WTC11 (cell line): ENCODE measurements around the gene F8. TPM values are rescaled to one million over a fixed set of nuclear protein-coding genes. Genes with fewer than 3 reads are reported as not detected.

Source experiments
- ATAC-seq: fragments of 200-7000 bp; cut with Tn5 transposase; 2 replicates; pipeline ENCODE4 v1.10.0; 2021; ENCODE audit warnings: mild to moderate bottlenecking, moderate library complexity
- CTCF ChIA-PET: fragments of 300-600 bp; sonication (Branson Sonifier 250); formaldehyde crosslinking; loops from one replicate; lab custom pipeline; 2021; ENCODE audit warnings: antibody characterized with exemption; lab: Charles Lee
- POLR2A ChIA-PET: fragments of 350-600 bp; sonication (Branson Sonifier 250); formaldehyde crosslinking; loops from one replicate; lab custom pipeline; 2021; ENCODE audit warnings: antibody characterized with exemption; lab: Charles Lee
- DNase-seq: peaks from one replicate; pipeline ENCODE4 v3.0.0; 2021; ENCODE audit warnings: low spot score
- H3K27ac Mint-ChIP-seq: 2 replicates; pipeline ENCODE4 v1.8.0; 2021; ENCODE audit warnings: mixed read lengths
- H3K27me3 Mint-ChIP-seq: 2 replicates; pipeline ENCODE4 v1.8.0; 2021; ENCODE audit warnings: low read depth, mild to moderate bottlenecking, moderate library complexity, mixed read lengths
- H3K36me3 Mint-ChIP-seq: 2 replicates; pipeline ENCODE4 v1.8.0; 2021; ENCODE audit warnings: mixed read lengths
- H3K4me1 Mint-ChIP-seq: 2 replicates; pipeline ENCODE4 v1.8.0; 2022; ENCODE audit warnings: mixed read lengths
- H3K4me3 Mint-ChIP-seq: 2 replicates; pipeline ENCODE4 v1.8.0; 2021; ENCODE audit warnings: mild to moderate bottlenecking, moderate library complexity, mixed read lengths
- H3K9me3 Mint-ChIP-seq: 2 replicates; pipeline ENCODE4 v1.8.0; 2021; ENCODE audit warnings: mixed read lengths
- AR ChIP-seq: fragments of 250-450 bp; sonication (Bioruptor Pico); IDR thresholded peaks from 2 replicates; pipeline ENCODE4 v1.9.0; 2021; ENCODE audit warnings: mild to moderate bottlenecking
- ATF3 ChIP-seq: sonication (generic); formaldehyde crosslinking; conservative IDR thresholded peaks from 2 replicates; pipeline ENCODE4 v1.8.1; 2022; ENCODE audit warnings: mild to moderate bottlenecking, missing genetic modification reagents
- CREB1 ChIP-seq: sonication (generic); formaldehyde crosslinking; IDR thresholded peaks from 2 replicates; pipeline ENCODE4 v1.8.0; 2023; ENCODE audit warnings: mild to moderate bottlenecking, missing genetic modification reagents
- ESRRA ChIP-seq: sonication (generic); formaldehyde crosslinking; IDR thresholded peaks from 2 replicates; pipeline ENCODE4 v1.8.1; 2022; ENCODE audit warnings: mild to moderate bottlenecking, missing genetic modification reagents, borderline replicate concordance
- IRF2 ChIP-seq: sonication (generic); formaldehyde crosslinking; IDR thresholded peaks from 2 replicates; pipeline ENCODE4 v1.8.0; 2022; ENCODE audit warnings: low read depth, missing genetic modification reagents, borderline replicate concordance
- JAZF1 ChIP-seq: fragments of 250-450 bp; sonication (Bioruptor Pico); IDR thresholded peaks from 2 replicates; pipeline ENCODE4 v1.9.0; 2021; ENCODE audit warnings: moderate library complexity, mild to moderate bottlenecking, inconsistent platforms
- NR3C1 ChIP-seq: sonication (generic); formaldehyde crosslinking; conservative IDR thresholded peaks from 2 replicates; pipeline ENCODE4 v1.8.1; 2023; ENCODE audit warnings: low read depth, mild to moderate bottlenecking, missing genetic modification reagents
- OVOL2 ChIP-seq: fragments of 250-450 bp; sonication (Bioruptor Pico); IDR thresholded peaks from 2 replicates; pipeline ENCODE4 v1.9.0; 2021; ENCODE audit warnings: mild to moderate bottlenecking, borderline replicate concordance
- TP53 ChIP-seq: sonication (generic); formaldehyde crosslinking; IDR thresholded peaks from 2 replicates; pipeline ENCODE4 v1.8.1; 2023; ENCODE audit warnings: mild to moderate bottlenecking, missing genetic modification reagents
- ZNF532 ChIP-seq: fragments of 250-450 bp; sonication (Bioruptor Pico); IDR thresholded peaks from 2 replicates; pipeline ENCODE4 v1.9.0; 2021; ENCODE audit warnings: mild to moderate bottlenecking, borderline replicate concordance
- total RNA-seq: library from RNA; stranded (reverse); gene quantifications from 3 replicates; pipeline ENCODE4 v1.2.3, GENCODE V29; 2021
- TF ChIP-seq, protein P1 (sequence below): fragments of 250-450 bp; sonication (Bioruptor Pico); IDR thresholded peaks from 2 replicates; pipeline ENCODE4 v1.9.0; 2021; ENCODE audit warnings: mild to moderate bottlenecking
- TF ChIP-seq, protein P2 (sequence below): fragments of 200-600 bp; IDR thresholded peaks from 2 replicates; pipeline ENCODE4 v1.8.0; 2022; ENCODE audit warnings: antibody characterized with exemption

F8 gene
- total RNA-seq, 1 experiment from 2014 or later: 1.6 TPM

DNA sequence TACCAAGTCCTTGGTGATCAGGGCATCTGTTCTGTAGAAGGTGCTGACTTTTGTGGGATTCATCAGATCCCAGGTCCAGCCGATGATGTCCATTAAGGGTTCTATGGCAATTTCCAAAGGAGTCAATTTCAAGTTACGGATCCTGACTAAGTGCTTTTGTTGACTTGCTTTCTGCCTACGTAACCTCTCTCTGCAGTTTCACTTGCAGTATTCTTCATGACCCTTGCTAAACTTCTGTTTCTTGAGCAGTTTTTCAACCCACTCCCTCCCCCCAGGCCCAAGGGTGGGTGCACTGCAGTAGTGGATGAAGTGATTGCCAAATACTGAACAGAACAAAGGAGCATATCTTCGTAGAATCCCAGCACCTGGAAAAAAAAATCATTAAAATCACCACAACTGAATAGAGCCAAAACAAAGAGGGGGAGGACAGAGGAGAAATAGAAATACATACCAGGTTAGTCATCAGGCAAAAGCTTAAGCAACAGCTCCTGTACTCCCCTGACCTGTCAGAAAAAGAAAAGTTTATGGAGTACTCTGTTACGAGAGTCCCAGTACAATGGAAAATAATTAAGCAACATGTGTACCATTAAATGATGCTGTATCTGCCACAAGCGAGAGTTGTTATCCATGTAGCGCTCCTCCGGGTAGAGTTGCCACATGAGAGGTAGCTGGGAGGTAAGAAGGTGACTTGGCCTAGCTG lies 42.7 kb upstream of the F8 start (continued):
- no peak for TF ChIP-seq AR (CRISPR knock-in tag)

GRCh38 chrX:155061760-155062159 lies 39.2 kb upstream of the F8 start:
- H3K36me3 Mint-ChIP-seq: peaks cover 2% of the 10 kb centered on the region; the same call in 1 of the 2 replicates
- no peaks in the 10 kb centered on the region for H3K27me3 Mint-ChIP-seq
- peaks cover 4% of the 10 kb centered on the region; the same call in 1 of the 2 replicates for H3K4me1 Mint-ChIP-seq
- no peaks in the 10 kb centered on the region for H3K9me3 Mint-ChIP-seq
- TF ChIP-seq, protein P1, sequence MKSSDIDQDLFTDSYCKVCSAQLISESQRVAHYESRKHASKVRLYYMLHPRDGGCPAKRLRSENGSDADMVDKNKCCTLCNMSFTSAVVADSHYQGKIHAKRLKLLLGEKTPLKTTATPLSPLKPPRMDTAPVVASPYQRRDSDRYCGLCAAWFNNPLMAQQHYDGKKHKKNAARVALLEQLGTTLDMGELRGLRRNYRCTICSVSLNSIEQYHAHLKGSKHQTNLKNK: no peak
- no peak for TF ChIP-seq ESRRA (CRISPR knock-in tag)
- no peak for TF ChIP-seq AR (CRISPR knock-in tag)
- TF ChIP-seq CREB1 (CRISPR knock-in tag): no peak
- TF ChIP-seq OVOL2: no peak
- no peak for TF ChIP-seq NR3C1
- no peak for TF ChIP-seq JAZF1 (CRISPR knock-in tag)
- TF ChIP-seq IRF2 (CRISPR knock-in tag): no peak
- DNase-seq: no peak
- no peak overlapping the region for H3K4me3 Mint-ChIP-seq
- POLR2A ChIA-PET: no interaction called here
- CTCF ChIA-PET: interaction anchor here (1.3 kb wide), 1 partner anchor 144 kb away, joined by 3 read pairs; no protein-coding TSS in a partner anchor
- no peak for ATAC-seq
- no peak overlapping the region for H3K27ac Mint-ChIP-seq

GRCh38 chrX:155056877-155057792 lies 34.6 kb upstream of the F8 start:
- Mint-ChIP-seq H3K36me3 (peaks cover 2% of the 10 kb centered on the region; the same call in 1 of the 2 replicates), H3K27me3 (no peaks in the 10 kb centered on the region), H3K4me3 (peak overlapping the region; percentile 29), H3K9me3 (no peaks in the 10 kb centered on the region), H3K27ac (peak overlapping the region; percentile 49), H3K4me1 (peaks cover 4% of the 10 kb centered on the region; the same call in 1 of the 2 replicates)
- TF ChIP-seq, protein P2, sequence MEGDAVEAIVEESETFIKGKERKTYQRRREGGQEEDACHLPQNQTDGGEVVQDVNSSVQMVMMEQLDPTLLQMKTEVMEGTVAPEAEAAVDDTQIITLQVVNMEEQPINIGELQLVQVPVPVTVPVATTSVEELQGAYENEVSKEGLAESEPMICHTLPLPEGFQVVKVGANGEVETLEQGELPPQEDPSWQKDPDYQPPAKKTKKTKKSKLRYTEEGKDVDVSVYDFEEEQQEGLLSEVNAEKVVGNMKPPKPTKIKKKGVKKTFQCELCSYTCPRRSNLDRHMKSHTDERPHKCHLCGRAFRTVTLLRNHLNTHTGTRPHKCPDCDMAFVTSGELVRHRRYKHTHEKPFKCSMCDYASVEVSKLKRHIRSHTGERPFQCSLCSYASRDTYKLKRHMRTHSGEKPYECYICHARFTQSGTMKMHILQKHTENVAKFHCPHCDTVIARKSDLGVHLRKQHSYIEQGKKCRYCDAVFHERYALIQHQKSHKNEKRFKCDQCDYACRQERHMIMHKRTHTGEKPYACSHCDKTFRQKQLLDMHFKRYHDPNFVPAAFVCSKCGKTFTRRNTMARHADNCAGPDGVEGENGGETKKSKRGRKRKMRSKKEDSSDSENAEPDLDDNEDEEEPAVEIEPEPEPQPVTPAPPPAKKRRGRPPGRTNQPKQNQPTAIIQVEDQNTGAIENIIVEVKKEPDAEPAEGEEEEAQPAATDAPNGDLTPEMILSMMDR: peak; percentile 56; the same call in 1 of the 2 replicates
- no peak for TF ChIP-seq TP53 (CRISPR knock-in tag)
- no peak for TF ChIP-seq AR (CRISPR knock-in tag)
- no peak for TF ChIP-seq ATF3 (CRISPR knock-in tag)
- TF ChIP-seq ZNF532 (CRISPR knock-in tag): no peak
- ATAC-seq (peak; percentile 98), DNase-seq (peak; percentile 66)
- ChIA-PET CTCF (interaction anchor here (0.6 to 2.2 kb wide), 3 partner anchors 8 to 139 kb away, joined by 3 to 7 read pairs (median 7); no protein-coding TSS in a partner anchor), POLR2A (no interaction called here)
